Eye (tissue), 1 donor: ENCODE data around the gene KPNA5.
"Not testable (repeated sequence)": the region's sequence is repeated elsewhere in the genome, so short reads cannot be mapped to it uniquely, and the experiment has no call there.

Experiments used
- DNase-seq: peaks from one replicate; pipeline ENCODE4 v3.0.0-alpha.2; 2015

Gene KPNA5

GRCh38 chr6:116705917-116706316, 24.9 kb downstream of the KPNA5 start:
- DNase-seq = no peak

- no peak for DNase-seq
Observed at GRCh38 chr6:116714296-116714695, 33.3 kb downstream of the KPNA5 start.

- no peak for DNase-seq
Observed at GRCh38 chr6:116714761-116715160, 33.8 kb downstream of the KPNA5 start.

GRCh38 chr6:116726947-116727346, 45.9 kb downstream of the KPNA5 start:
- no peak for DNase-seq

DNA sequence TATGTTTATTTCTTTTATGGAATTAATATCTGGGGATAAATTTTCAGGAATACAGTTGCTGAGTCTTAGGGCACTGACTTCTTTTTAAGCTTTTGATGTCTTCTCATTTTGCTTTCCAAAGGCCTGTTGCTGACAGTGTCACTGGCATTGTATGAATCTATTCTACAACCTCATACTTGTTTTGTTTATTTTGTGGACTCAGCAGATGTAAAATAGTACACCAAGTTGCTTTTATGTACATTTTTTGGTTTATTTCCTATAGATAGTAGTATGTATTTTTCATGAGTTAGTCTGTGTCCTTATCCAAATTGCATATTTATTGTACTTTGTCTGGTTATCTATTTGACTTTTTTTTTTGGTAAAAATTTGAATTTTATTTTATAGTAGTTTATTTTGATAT, 49.5 kb downstream of the KPNA5 start:
- no peak for DNase-seq

GRCh38 chr6:116737004-116737403, 56.0 kb downstream of the KPNA5 start:
- DNase-seq = no peak

DNA sequence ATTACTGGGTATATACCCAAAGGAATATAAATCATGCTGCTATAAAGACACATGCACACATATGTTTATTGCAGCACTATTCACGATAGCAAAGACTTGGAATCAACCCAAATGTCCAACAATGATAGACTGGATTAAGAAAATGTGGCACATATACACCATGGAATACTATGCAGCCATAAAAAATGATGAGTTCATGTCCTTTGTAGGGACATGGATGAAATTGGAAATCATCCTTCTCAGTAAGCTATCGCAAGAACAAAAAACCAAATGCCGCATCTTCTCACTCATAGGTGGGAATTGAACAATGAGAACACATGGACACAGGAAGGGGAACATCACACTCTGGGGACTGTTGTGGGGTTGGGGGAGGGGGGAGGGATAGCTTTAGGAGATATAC, 59.5 kb downstream of the KPNA5 start:
- not testable (repeated sequence) for DNase-seq

GRCh38 chr6:116741571-116741970, 60.6 kb downstream of the KPNA5 start:
- no peak for DNase-seq

GRCh38 chr6:116745176-116745575, 64.2 kb downstream of the KPNA5 start:
- DNase-seq = no peak

DNA sequence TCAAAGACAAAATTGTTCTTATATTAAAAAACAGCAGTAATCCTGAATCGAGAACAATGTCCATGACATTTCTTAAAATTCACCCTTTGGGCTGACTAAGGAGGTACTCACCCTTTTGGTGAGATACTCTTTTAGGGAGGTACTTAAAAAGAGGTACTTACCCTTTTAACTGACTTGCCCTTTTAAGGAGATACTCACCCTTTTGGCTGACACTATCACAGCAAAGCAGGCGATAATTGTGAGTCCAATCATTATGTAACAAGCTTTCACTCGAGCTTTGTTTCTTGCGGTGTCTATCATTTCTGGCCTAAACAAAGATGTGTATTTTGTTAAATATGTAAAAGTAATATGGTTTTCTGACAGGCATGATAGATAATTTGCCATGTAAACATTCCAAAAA, 80.8 kb downstream of the KPNA5 start:
- no peak for DNase-seq

GRCh38 chr6:116762235-116762634, 81.2 kb downstream of the KPNA5 start:
- DNase-seq = no peak

GRCh38 chr6:116763048-116763447, 82.0 kb downstream of the KPNA5 start:
- DNase-seq = no peak

GRCh38 chr6:116763906-116764628, 83.1 kb downstream of the KPNA5 start:
- no peak for DNase-seq

DNA sequence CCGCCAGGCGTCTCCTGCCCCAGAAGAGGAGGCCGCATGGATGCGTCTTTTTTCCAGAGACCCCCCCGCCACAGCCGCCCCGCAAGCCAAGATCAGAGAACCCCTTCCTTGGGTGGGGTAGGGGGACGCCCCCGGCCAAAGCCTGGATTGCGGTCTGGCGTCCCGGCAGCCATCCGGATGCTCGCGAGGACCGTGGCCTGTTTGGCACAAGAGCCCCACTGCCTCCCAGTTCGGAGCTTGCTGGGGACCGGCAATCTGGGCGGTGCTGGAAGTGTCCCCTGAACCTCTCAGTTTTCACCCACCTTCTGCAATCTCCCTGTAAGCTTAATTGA, 83.6 kb downstream of the KPNA5 start:
- DNase-seq = peak; percentile 58

DNA sequence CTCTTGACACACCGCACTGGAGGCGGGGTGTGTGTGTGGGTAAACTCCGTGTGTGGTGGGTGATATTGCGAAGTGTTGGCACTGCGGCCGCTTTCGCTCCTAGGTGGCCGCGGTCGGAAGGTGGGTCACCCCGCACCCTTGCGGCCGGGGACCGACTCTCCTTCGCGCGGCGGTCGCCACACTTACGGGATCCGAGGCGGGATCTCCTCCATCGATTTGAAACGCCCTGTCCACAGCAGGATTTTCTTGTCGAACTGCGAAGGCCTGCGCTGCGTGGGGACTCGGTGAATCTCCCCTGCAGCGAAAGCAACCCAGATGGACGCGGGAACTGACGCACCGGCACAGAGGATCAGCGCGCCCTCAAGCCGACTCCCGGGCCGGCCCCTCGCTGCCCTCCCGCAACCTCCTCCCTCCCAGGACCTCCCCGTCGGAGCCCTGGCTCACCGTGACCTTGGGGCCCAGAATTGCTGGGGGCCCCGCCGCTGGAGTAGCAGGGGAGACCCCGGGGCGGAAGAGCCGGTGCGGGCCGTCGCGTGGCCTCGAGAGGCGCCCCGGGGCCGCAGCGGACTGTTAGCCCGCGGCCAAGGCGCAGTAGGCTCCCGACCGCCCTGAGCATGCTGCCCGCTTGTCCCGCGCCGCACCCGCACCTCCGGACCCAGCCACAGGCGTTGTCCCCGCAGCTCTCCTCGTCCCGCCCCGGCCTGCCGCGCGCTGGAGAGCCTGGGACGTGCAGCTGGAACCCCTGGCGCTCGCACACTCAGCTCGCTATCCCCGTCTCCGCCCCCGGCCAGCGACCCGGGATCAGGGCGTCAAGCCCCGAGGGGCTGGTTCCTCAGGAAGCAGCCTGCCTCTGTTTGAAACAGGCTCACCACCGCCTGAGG, 84.2 kb downstream of the KPNA5 start, which contains the start of gene FAM162B:
Gene FAM162B, minus strand, starts transcription at position 759 of the 881 bp plus-strand sequence. Its CDS starts 143 bp downstream, at position 616.
- peak; percentile 68 for DNase-seq

DNA sequence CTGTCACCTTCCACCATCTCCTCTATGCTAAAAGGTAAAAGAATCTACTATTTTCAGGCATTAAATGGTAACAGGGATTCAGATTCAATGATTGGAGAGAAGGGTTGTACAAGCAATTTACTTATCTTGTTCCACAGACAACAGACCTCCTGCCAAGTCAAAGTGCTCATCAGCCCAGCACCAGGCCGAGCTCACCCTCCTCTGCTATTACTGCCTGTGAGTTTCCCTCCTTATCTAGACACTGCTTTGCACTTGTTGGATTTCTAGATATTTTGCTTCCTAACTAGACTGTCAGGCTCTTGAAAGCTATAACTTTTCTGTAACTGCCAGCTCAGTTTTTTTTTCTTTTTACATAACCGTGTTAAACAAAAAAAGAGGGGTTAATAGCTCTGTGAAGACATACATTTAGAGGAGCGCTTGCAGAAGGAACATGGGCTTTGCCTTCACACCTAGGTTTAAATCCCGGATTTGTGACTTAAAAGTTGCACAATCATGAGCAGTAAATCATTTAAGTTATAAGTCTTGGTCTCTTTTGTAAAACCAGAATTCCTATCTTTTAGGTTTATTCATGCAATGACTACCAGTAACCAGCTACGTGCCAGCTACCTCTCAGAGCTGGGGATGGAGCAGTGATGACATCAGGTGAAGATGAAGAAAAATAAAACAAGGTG, 85.6 kb downstream of the KPNA5 start:
- no peak for DNase-seq

DNA sequence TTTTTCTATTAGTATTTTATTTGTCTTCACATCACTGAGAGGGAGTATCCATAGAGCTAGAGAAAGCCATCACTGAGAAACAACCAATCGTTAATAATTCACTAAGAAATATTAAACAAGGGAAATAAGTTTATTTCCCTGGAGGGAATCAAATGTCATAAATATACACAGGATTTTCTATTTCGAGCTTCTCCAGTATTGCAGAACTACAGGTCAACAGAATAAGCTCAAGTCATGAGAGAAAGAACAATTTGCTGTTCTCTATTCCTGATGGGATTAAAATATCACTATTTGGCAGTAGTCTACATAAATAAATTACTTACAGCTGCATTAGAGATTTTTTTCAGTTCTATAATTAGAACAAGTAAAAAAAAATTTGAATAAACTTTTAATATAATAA, 86.7 kb downstream of the KPNA5 start:
- no peak for DNase-seq

DNA sequence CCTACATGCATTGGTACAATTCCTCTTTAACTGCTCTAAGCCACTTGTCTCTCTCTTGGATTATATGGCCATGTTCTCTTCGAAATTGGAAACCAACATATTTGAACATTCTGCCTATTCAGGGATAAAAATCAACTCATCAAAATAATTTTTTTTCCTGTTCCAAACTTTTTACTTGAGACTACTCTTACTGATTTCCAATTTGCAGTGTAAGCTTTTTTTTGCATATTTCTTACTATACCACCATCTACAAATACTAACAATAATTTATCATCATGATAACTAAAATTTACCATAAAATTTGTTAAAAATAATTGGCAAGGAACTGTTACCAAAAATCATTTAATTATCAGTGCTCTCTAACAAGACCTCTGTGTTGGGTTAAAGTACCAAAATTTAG, 91.4 kb downstream of the KPNA5 start:
- no peak for DNase-seq

GRCh38 chr6:116773886-116774285, 92.9 kb downstream of the KPNA5 start:
- DNase-seq = no peak

GRCh38 chr6:116779573-116780164, 98.7 kb downstream of the KPNA5 start:
- DNase-seq = peak; percentile 76

GRCh38 chr6:116783852-116784251, 102.8 kb downstream of the KPNA5 start:
- no peak for DNase-seq
